ENCODE results near the gene RHBDL1. TPM values are rescaled to one million over a fixed set of nuclear protein-coding genes. Genes with fewer than 3 reads are reported as not detected.
A peak's percentile ranks its signal among the peaks of the same experiment; 100 is the strongest.

Gene RHBDL1
- total and polyA plus RNA-seq, 2 of the 8 experiments (the other 6 are each of a cell fraction or from before 2014, with no cell fraction given) = 4.0 to 8.1 TPM

- TF ChIP-seq ATF2 (IDR thresholded peaks at IDR 0.05; ENCODE audit: low read length) = no peak
- no peak for TF ChIP-seq CHD7 (IDR thresholded peaks at IDR 0.05; ENCODE audit: insufficient replicate concordance, low read length)
- no peak for TF ChIP-seq JUND (IDR thresholded peaks at IDR 0.05; ENCODE audit: low read length)
- TF ChIP-seq RNF2 (IDR thresholded peaks at IDR 0.05; ENCODE audit: borderline replicate concordance, low read depth, low read length, missing control alignments, poor library complexity, severe bottlenecking) = no peak
- 0 out of 2 replicates have a peak, but pooled peaks have one; percentile 43 for TF ChIP-seq KDM5A (IDR thresholded peaks at IDR 0.05; ENCODE audit: low read length)
- TF ChIP-seq CHD2 (IDR thresholded peaks at IDR 0.05; ENCODE audit: low read length) = no peak
- TF ChIP-seq SIX5 (IDR thresholded peaks at IDR 0.05; ENCODE audit: low read depth, low read length) = no peak
Measured at GRCh38 chr16:648781-649589, 26.5 kb upstream of the RHBDL1 start, which contains the start of gene WDR90 (continued).
